NCI-H774 (cell line): Measurements from ENCODE around the gene C14orf180.
"Not testable (repeated sequence)": the region's sequence is repeated elsewhere in the genome, so short reads cannot be mapped to it uniquely, and the experiment has no call there.

Experiments used
- DNase-seq: peaks from one replicate; lab custom pipeline; 2025; lab: John Stamatoyannopoulos, UW

Gene C14orf180

DNA sequence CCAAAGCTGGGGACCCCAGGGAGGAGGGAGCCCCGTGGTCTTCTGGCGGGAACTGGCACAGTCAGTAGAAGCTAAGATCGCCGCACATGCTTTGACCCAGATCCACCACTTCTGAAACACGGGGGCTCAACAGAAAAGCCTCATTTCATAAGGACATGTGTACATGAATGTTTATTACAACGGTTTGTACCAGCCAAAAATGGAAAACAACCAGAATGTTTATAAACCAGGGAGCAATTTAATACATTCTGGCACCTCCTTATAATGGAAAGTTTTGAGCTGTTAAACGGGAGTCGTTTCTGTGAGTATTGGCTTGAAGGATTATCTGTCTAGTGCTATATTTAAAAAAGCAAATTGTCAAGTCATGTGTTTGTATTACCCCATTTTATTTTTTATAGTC lies 32.3 kb downstream of the C14orf180 start:
- no peak for DNase-seq

DNA sequence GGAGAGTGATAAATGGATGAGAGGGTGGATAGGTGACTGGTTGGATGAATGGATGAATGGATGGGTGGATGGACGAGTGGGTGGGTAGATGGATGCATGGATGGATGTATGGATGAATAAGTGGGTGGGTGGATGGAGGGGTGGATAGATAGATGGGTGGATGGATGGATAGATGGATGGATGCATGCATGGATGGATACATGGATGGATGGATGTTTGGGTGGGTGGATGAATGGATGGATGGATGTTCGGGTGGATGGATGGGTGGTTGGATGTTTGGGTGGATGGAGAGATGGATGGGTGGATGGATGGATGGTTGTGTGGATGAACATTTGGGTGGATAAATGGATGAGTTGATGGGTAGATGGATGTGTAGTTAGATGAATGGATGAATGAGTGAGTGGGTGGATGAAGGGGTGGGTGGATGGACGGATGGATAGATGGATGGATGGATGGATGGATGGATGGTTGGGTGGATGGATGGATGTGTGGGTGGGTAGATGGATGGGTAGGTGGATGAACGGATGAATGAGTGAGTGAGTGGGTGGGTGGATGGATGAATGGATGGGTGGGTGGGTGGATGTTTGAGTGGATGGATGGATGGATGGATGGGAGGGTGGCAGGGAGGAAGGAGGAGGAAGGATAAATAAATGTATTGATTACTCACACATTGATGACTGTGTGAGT lies 34.7 kb downstream of the C14orf180 start:
- no peak for DNase-seq

DNA sequence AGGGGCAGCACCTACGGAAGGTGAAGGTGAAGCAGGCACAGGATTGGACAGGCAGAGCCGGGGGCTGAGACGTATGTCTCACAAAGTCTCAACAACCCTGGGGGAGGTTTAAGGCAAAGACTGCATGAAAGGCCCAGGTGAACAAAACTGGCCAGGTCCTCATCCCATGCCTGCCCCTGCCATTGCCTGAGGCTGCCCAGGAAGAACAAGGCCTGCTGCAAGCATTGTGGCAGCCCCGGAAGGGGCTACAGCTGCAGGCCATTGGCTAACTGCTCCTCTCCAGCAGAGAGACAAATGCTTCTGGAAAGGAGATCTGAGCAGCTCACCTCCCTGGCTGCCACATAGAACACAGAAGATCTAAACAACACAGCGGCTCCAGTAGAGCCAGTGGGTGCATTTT lies 45.4 kb downstream of the C14orf180 start:
- no peak for DNase-seq

DNA sequence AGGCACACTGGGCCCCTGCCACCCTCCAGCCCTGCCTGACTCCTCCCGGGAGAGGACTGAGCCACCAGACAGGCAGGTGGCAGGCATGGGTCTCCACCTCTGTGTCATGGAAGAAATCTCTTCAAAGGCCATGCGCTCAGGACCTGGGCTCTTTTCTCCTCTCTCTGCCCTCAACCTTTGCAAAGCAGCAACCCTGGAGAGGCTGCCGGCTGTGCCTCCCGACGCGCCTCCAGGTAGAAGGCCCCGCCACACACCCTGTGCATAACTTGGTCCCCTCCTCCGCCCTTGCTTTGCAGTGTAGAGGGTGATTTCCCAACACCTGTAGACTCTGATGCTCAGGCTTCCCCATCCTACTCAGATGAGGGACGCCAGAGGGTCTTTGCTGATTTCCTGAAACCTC lies 53.2 kb downstream of the C14orf180 start:
- DNase-seq: no peak

DNA sequence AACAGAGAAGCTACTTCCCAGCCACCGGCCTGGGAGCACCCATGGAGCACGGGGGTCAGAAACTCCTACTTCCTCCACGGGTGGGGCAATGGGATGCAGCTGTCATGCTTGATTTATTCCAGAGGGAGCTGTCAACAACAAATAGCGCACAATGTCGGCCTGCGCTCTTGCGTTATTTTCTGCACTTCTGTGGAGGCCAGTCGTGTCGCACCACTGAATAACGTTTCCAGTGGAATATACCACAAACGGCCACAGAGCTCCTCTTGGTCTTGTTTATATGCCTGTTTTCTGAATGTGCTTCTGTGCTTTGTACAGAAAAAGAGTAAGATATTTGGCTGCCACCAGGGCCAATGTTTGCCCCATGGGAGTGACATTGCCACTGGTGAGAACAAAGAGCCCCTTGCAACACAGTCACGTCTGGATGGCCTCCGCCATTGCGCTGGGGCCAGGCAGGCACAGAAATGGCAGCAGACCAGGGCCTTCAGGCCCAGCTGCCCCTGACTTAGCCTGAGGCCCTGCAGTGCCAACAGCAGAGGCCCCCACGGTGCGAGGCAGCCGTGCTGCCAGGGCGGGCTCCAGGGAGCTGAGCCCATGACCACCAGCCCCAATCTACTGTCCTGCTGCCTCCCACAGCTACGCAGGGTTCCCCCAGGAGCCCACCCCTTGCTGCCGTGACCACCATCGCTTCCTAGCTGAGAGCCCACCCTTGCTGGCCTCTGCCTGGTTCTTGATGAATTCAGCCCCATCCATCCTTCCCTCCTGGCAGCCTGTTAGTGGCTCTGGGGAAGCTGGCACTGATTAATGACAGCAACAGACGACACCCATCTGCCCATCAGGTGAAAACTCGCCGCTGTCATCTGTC lies 53.9 kb downstream of the C14orf180 start:
- no peak for DNase-seq

DNA sequence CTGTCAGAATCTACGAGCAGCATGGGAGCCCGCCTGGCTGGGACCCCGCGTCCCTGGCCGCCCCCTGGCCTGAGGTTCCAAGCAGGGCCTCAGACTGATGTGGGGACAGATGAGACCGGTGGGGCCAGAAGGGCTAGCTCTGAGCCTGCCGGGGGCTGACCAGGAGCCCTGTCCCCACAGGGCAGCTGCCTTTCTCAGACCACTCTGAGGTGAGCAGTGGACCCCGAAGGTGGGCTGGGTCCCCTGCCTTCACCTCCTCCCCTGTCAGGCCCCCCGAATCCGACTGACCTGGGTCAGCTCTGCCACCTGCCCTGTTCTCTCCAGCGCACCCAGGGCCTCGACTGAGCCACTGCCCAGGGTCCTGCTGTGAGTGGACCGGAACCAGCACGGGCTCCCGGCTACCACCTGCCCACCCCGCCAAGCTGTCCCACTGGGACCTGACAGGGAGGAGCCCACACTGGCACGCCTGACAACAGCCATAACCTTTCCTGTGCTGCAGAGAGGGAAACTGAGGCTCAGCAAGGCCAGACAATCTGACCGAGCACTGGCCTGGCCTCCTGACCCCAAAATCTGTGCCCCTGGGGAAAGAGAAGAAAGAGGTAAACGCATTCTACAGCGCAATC lies 54.7 kb downstream of the C14orf180 start:
- DNase-seq: no peak

DNA sequence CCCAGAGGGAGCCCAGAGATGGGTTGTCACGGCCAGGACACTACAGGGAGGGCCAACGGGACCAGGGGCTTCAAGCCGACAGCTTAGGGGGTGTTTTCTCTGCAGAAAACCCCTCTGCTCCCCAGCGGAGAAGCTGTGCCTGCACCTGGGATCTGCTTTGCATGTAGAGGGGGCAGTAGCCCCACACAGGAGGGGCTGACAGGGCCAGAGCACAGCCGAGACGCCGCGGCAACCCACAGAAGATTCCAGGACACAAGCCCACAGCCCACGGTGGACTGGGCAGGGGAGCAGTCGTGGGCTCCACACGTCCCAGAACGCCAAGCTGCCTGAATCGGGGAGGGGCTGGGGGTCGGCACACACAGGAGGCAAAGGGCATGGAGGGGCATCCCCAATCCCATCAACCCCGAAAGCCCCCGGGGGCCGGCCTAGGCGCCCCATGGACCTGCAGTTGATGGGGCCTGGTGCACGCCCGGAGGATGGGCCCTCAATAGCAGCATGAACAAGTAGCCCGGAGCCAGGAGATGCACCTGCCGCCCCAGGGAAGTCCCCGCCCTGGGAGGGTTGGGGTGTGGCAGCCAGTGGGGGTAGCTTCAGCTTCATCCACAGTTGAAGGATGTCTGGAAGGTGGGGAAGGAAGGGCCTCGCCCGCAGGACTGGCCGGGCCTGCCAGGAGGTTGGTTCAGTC lies 55.5 kb downstream of the C14orf180 start:
- DNase-seq: no peak

DNA sequence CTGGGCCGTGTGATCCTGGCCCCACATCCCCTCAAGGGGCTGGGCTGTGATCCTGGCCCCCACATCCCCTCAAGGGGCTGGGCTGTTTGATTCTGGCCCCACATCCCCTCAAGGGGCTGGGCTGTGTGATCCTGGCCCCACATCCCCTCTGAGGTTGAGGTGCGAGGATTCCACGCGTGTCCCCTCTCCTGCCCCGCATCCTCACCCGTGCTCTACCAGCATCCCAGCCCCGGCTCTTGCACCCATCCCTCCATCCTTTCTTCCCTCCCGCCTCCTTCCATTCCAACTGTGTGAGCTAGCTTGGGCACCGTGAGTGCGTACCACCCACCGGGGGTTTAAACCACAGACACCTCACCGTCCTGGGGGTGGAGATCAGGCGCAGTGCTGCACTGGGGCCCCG lies 56.2 kb downstream of the C14orf180 start:
- DNase-seq: no peak

DNA sequence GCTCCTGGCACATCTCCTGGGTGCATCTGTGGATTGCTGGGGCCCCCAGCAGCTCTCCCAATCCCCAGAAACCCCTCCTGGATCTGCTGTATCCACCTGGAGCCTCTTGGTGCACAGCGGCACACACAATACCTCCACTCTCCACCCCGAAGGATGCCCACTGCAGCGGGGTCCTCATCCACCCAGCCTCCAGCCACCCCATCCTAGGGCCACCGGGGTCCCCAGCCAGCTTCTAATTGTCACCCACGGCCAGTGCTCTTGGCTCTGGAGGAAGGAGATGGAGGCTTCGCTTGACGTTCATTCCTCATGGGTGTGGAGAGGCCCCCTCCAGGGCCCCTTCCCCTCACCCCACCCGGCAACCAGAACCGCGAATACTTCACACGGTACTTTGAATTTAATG lies 56.6 kb downstream of the C14orf180 start:
- no peak for DNase-seq

DNA sequence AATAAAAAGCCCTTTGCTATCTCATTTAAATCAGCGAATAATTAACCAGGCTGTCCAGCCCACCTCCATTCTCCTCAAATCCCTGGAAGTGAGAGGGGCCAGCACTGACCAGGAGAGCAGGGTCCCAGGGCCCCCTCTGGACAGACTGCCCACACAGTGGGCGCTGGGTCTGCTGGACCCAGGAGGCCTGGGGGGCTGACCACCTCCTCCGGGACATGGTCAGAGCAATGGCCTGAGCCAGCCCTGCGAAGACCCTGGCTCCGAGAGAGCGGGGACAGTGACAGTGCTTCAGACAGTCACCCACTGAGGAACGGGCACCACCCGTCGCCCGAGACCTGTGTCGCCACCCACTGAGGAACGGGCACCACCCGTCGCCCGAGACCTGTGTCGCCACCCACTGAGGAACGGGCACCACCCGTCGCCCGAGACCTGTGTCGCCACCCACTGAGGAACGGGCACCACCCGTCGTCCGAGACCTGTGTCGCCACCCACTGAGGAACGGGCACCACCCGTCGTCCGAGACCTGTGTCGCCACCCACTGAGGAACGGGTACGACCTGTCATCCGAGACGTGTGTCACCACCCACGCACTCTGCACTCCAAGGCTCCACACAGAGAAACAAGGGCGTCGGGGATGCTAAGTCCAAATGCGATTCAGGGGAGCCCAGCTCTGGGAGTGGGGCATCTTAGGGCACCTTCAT lies 57.4 kb downstream of the C14orf180 start:
- DNase-seq: not testable (repeated sequence)

DNA sequence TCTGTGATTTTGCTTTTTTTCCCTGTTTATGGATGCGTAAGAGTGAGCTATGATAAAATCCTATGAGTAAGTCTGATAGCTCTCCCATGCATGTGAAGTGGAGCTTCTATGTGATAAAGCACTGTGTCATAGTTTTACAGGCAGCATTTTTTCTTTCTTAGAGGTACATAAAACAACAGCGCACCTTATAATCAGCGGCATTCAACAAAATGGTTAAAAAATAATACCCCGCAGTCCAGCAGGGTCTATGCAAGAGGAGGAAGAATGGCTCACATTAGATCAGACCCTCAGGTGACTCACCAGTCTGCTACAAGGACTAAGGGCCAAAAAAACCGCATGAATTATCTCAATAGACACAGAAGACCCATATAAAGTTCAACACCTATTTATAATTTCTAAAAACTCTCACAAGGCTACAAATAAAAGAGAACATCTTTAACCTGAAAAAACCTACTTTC lies 58.0 kb downstream of the C14orf180 start:
- no peak for DNase-seq

DNA sequence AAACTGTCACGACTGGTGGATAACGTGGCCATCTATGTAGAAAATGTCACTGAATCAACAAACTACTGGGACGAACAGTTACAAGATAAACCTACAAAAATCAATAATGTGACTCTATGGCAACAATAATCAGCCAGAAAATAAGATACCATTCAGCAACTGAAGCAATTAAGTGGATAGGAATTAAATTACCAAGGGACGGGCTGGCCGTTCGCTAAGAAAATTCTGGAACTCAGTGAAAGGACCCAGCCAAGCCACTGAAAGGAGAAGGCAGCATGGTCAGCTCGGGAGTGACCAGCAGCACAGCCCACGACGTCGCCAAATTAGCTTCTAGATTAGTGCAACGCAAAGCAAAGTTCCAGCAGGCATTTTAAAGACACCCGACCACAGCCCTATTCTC lies 58.6 kb downstream of the C14orf180 start:
- no peak for DNase-seq

DNA sequence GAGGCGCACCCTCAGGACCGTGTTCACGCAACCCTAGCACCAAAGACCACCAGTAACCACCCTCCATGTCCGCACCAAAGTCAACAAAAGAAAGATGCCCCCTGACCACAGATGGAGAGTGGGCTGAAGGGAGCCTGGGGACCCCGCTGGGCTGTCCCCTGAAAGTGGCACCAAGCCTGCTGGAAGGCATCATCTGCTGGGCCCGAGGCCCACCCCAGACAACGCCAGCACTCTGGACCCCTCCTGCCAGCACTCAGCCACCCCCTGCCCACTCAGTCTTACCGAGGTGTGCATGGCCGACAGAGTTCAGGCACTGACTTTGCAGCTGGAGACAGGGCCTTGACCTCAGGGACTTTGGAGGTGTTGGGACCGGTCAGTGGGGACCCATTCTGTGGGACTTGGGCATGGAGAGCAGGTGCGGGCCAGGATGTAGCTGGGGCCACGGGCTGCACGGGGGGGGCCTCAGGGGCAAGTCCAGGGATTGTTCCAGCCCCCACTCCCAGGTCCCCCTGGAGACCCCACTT lies 59.4 kb downstream of the C14orf180 start:
- DNase-seq: no peak

DNA sequence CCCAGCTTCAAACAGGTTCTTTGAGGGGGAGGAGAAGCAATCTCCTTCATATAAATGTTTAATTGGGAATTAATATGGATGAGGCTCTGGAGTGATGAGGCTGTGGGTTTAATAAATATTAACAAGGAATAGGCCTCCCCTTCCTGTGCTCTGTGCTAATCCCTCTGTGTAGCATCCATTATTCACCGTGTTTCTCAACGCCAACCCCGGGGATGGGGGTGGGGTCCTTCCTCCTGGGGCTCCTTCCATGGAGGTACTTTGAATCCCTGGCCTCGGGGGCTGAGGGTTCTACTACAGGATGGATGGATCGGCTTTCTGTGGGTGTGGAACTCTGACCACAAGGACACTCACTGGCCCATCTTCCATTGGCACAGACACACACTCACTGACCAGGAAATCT lies 59.9 kb downstream of the C14orf180 start:
- no peak for DNase-seq
